Lower leg skin (tissue), 3 donors: ENCODE data around the gene ARL17A.
"Not testable (repeated sequence)": the region's sequence is repeated elsewhere in the genome, so short reads cannot be mapped to it uniquely, and the experiment has no call there.

ENCODE experiments used
- POLR2A ChIP-seq, 2 donors: fragments of 450-650 bp; IDR thresholded peaks; one replicate each; pipeline ENCODE4 v1.6.1; 2016 to 2017; ENCODE audit warnings: antibody characterized with exemption in 2 of 2, mild to moderate bottlenecking in 1 of 2, moderate library complexity in 1 of 2
- TF ChIP-seq, protein P1 (sequence below), 3 donors: fragments of 450-650 bp; IDR thresholded peaks; one replicate each; pipeline ENCODE4 v1.5.1; 2016; ENCODE audit warnings: antibody characterized with exemption in 3 of 3, mild to moderate bottlenecking in 3 of 3, moderate library complexity in 2 of 3

- not testable (repeated sequence) for TF ChIP-seq POLR2A (IDR thresholded peaks at IDR 0.05)
- TF ChIP-seq, protein P1, sequence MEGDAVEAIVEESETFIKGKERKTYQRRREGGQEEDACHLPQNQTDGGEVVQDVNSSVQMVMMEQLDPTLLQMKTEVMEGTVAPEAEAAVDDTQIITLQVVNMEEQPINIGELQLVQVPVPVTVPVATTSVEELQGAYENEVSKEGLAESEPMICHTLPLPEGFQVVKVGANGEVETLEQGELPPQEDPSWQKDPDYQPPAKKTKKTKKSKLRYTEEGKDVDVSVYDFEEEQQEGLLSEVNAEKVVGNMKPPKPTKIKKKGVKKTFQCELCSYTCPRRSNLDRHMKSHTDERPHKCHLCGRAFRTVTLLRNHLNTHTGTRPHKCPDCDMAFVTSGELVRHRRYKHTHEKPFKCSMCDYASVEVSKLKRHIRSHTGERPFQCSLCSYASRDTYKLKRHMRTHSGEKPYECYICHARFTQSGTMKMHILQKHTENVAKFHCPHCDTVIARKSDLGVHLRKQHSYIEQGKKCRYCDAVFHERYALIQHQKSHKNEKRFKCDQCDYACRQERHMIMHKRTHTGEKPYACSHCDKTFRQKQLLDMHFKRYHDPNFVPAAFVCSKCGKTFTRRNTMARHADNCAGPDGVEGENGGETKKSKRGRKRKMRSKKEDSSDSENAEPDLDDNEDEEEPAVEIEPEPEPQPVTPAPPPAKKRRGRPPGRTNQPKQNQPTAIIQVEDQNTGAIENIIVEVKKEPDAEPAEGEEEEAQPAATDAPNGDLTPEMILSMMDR (IDR thresholded peaks at IDR 0.05), result not testable (repeated sequence)
Observed at GRCh38 chr17:46512168-46512567, 67.3 kb downstream of the ARL17A start, which contains the start of gene LRRC37A2.
